Trophoblast cell (in vitro differentiated cells and primary cell): ENCODE results near the gene MYF5.
A peak's percentile ranks its signal among the peaks of the same experiment; 100 is the strongest.

Experiments
- DNase-seq, 2 donors: peaks; one replicate each; pipeline ENCODE4 v3.0.0-alpha.2; 2016
- H2AFZ ChIP-seq: 2 replicates; pipeline ENCODE4 v1.6.1; 2013; ENCODE audit warnings: low read length, moderate library complexity, mild to moderate bottlenecking; ENCODE audit not compliant: insufficient read depth, poor library complexity
- H2AK5ac ChIP-seq: 2 replicates; pipeline ENCODE4 v1.6.1; 2013; ENCODE audit warnings: mild to moderate bottlenecking, low read length
- H2BK120ac ChIP-seq: 2 replicates; pipeline ENCODE4 v1.6.1; 2013; ENCODE audit warnings: low read length, mild to moderate bottlenecking, moderate library complexity; ENCODE audit not compliant: insufficient read depth, poor library complexity
- H2BK12ac ChIP-seq: 2 replicates; pipeline ENCODE4 v1.6.1; 2013; ENCODE audit warnings: mild to moderate bottlenecking, low read length, moderate library complexity
- H2BK5ac ChIP-seq: 2 replicates; pipeline ENCODE4 v1.6.1; 2013; ENCODE audit warnings: low read length, low read depth, moderate library complexity, mild to moderate bottlenecking; ENCODE audit not compliant: poor library complexity
- H3K14ac ChIP-seq: 2 replicates; pipeline ENCODE4 v1.6.1; 2013; ENCODE audit warnings: mild to moderate bottlenecking, low read length
- H3K18ac ChIP-seq: 2 replicates; pipeline ENCODE4 v1.6.1; 2013; ENCODE audit warnings: mild to moderate bottlenecking, low read length
- H3K23ac ChIP-seq: 2 replicates; pipeline ENCODE4 v1.6.1; 2013; ENCODE audit warnings: low read length
- H3K27ac ChIP-seq: 2 replicates; pipeline ENCODE4 v1.5.1; 2013; ENCODE audit warnings: low read depth, mild to moderate bottlenecking, inconsistent platforms, low read length, moderate library complexity
- H3K27me3 ChIP-seq: 2 replicates; pipeline ENCODE4 v1.6.1; 2013; ENCODE audit warnings: inconsistent platforms, mild to moderate bottlenecking, low read length, moderate library complexity; ENCODE audit not compliant: insufficient read depth
- H3K36me3 ChIP-seq, 2 experiments: 1 replicate in 1 of 2; 2 replicates in 1 of 2; pipeline ENCODE4 v1.6.1; 2013; ENCODE audit warnings: low read length in 2 of 2, mild to moderate bottlenecking in 2 of 2, moderate library complexity in 1 of 2; ENCODE audit not compliant: insufficient read depth in 2 of 2, control insufficient read depth in 1 of 2
- H3K4ac ChIP-seq: 2 replicates; pipeline ENCODE4 v1.6.1; 2013; ENCODE audit warnings: low read depth, mild to moderate bottlenecking, low read length, moderate library complexity
- H3K4me1 ChIP-seq, 2 experiments: 1 replicate in 1 of 2; 2 replicates in 1 of 2; pipeline ENCODE4 v1.6.1; 2013; ENCODE audit warnings: low read length in 2 of 2, mild to moderate bottlenecking in 2 of 2, moderate library complexity in 1 of 2; ENCODE audit not compliant: insufficient read depth in 2 of 2, control insufficient read depth in 1 of 2
- H3K4me2 ChIP-seq: 2 replicates; pipeline ENCODE4 v1.6.1; 2013; ENCODE audit warnings: inconsistent platforms, mild to moderate bottlenecking, low read length, moderate library complexity
- H3K4me3 ChIP-seq: 2 replicates; pipeline ENCODE4 v1.5.1; 2013; ENCODE audit warnings: mild to moderate bottlenecking, low read depth, low read length, inconsistent platforms
- H3K79me1 ChIP-seq: one replicate; pipeline ENCODE4 v1.6.1; 2013; ENCODE audit warnings: low read length
- H3K79me2 ChIP-seq: 2 replicates; pipeline ENCODE4 v1.6.1; 2013; ENCODE audit warnings: low read length, mild to moderate bottlenecking; ENCODE audit not compliant: control insufficient read depth, insufficient read depth, poor library complexity
- H3K9ac ChIP-seq: 2 replicates; pipeline ENCODE4 v1.6.1; 2013; ENCODE audit warnings: mild to moderate bottlenecking, low read length
- H3K9me3 ChIP-seq: 2 replicates; pipeline ENCODE4 v1.6.1; 2013; ENCODE audit warnings: low read depth, mild to moderate bottlenecking, control low read depth, inconsistent platforms, low read length; ENCODE audit not compliant: insufficient read depth
- H4K12ac ChIP-seq: 2 replicates; pipeline ENCODE4 v1.6.1; 2013; ENCODE audit warnings: low read depth, mild to moderate bottlenecking, low read length, moderate library complexity
- H4K8ac ChIP-seq: 2 replicates; pipeline ENCODE4 v1.6.1; 2013; ENCODE audit warnings: low read depth, mild to moderate bottlenecking, low read length, moderate library complexity
- H4K91ac ChIP-seq: one replicate; pipeline ENCODE4 v1.6.1; 2013; ENCODE audit warnings: low read depth, mild to moderate bottlenecking, low read length, moderate library complexity
- WGBS: extraction: QIAGEN DNeasy Blood & Tissue Kit; methylation state at CpG from one replicate; pipeline ENCODE4 v1.1.7; 2013; ENCODE audit warnings: missing lambda C conversion rate; ENCODE audit not compliant: insufficient read length, insufficient coverage; ENCODE audit errors: extremely low coverage; 5-methylcytosine and 5-hydroxymethylcytosine counted together

The MYF5 gene

GRCh38 chr12:80714055-80714454 lies 2.7 kb upstream of the MYF5 start:
- Histone ChIP-seq H3K27ac (no peak overlapping the region), H3K18ac (no peak overlapping the region), H3K36me3 (no peaks in the 10 kb centered on the region), H3K79me2 (no peaks in the 10 kb centered on the region), H2BK120ac (no peak overlapping the region), H4K12ac (no peak overlapping the region), H4K91ac (no peak overlapping the region), H3K23ac (no peak overlapping the region), H3K27me3 (peaks cover 8% of the 10 kb centered on the region), H3K4me2 (peak overlapping the region; percentile 81), H3K4me3 (no peak overlapping the region), H2AFZ (no peak overlapping the region), H3K9ac (no peak overlapping the region), H2AK5ac (no peak overlapping the region), H4K8ac (no peak overlapping the region), H3K79me1 (no peaks in the 10 kb centered on the region), H3K14ac (no peak overlapping the region), H2BK12ac (no peak overlapping the region), H3K9me3 (no peaks in the 10 kb centered on the region), H3K4ac (no peak overlapping the region), H2BK5ac (no peak overlapping the region), H3K4me1 (no peaks in the 10 kb centered on the region)
- DNase-seq, result peak in 1 of 2 donors; percentile 7
- no CpG with 5 or more reads among the region's 16 CpGs for WGBS

- Histone ChIP-seq H2BK12ac (no peak overlapping the region), H3K27me3 (peaks cover 3% of the 10 kb centered on the region), H3K4ac (no peak overlapping the region), H4K8ac (no peak overlapping the region), H3K14ac (no peak overlapping the region), H3K27ac (no peak overlapping the region), H4K12ac (no peak overlapping the region), H3K79me2 (no peaks in the 10 kb centered on the region), H3K4me1 (no peaks in the 10 kb centered on the region), H3K36me3 (no peaks in the 10 kb centered on the region), H3K9me3 (no peaks in the 10 kb centered on the region), H2AFZ (no peak overlapping the region), H3K18ac (no peak overlapping the region), H2AK5ac (no peak overlapping the region), H2BK5ac (no peak overlapping the region), H2BK120ac (no peak overlapping the region), H3K79me1 (no peaks in the 10 kb centered on the region), H3K4me3 (no peak overlapping the region), H4K91ac (no peak overlapping the region), H3K9ac (no peak overlapping the region), H3K4me2 (no peak overlapping the region), H3K23ac (no peak overlapping the region)
- no peak for DNase-seq
- WGBS, result no CpG with 5 or more reads among the region's 3 CpGs
Measured at GRCh38 chr12:80714846-80715245, 1.9 kb upstream of the MYF5 start.

GRCh38 chr12:80715713-80716249 lies 931 bp upstream of the MYF5 start:
- no peaks in the 10 kb centered on the region for H3K36me3 ChIP-seq
- WGBS, result no CpG with 5 or more reads among the region's 10 CpGs

GRCh38 chr12:80717856-80718255 lies 1.1 kb downstream of the MYF5 start:
- H2BK120ac ChIP-seq, result no peak overlapping the region
- no peak overlapping the region for H3K14ac ChIP-seq
- no peak overlapping the region for H3K4me3 ChIP-seq
- H3K4me2 ChIP-seq, result no peak overlapping the region
- no peak overlapping the region for H3K27ac ChIP-seq
- H2BK12ac ChIP-seq, result no peak overlapping the region
- no peak for DNase-seq
- no peak overlapping the region for H4K12ac ChIP-seq
- H3K23ac ChIP-seq, result no peak overlapping the region
- H3K4ac ChIP-seq, result no peak overlapping the region
- H2BK5ac ChIP-seq, result no peak overlapping the region
- H3K27me3 ChIP-seq, result no peaks in the 10 kb centered on the region
- H3K79me2 ChIP-seq, result no peaks in the 10 kb centered on the region
- no peaks in the 10 kb centered on the region for H3K79me1 ChIP-seq
- no peak overlapping the region for H4K91ac ChIP-seq
- H3K9ac ChIP-seq, result no peak overlapping the region
- no peak overlapping the region for H3K18ac ChIP-seq
- no peaks in the 10 kb centered on the region for H3K9me3 ChIP-seq
- no peak overlapping the region for H2AK5ac ChIP-seq
- H3K36me3 ChIP-seq, result no peaks in the 10 kb centered on the region
- no CpG with 5 or more reads among the region's 4 CpGs for WGBS
- no peak overlapping the region for H4K8ac ChIP-seq
- H3K4me1 ChIP-seq, result no peaks in the 10 kb centered on the region
- no peak overlapping the region for H2AFZ ChIP-seq

More at GRCh38 chr12:80715713-80716249, 931 bp upstream of the MYF5 start:
- Histone ChIP-seq H3K4ac (no peak overlapping the region), H4K91ac (no peak overlapping the region), H2BK12ac (no peak overlapping the region), H3K79me2 (no peaks in the 10 kb centered on the region), H3K4me3 (no peak overlapping the region), H3K4me2 (no peak overlapping the region), H3K9me3 (no peaks in the 10 kb centered on the region), H3K9ac (no peak overlapping the region), H3K23ac (no peak overlapping the region), H4K8ac (no peak overlapping the region), H3K18ac (no peak overlapping the region), H2AFZ (no peak overlapping the region), H2AK5ac (no peak overlapping the region), H4K12ac (no peak overlapping the region), H2BK120ac (no peak overlapping the region), H2BK5ac (no peak overlapping the region), H3K4me1 (no peaks in the 10 kb centered on the region), H3K14ac (no peak overlapping the region), H3K27me3 (no peaks in the 10 kb centered on the region), H3K79me1 (no peaks in the 10 kb centered on the region), H3K27ac (no peak overlapping the region)
- DNase-seq, result no peak
